ENCODE data around the gene SRXN1.

SRXN1 gene

GRCh38 chr20:658202-658601 is 5.2 kb upstream of the SRXN1 start:
- no peak overlapping the region for H3K27ac ChIP-seq (ENCODE audit: low read depth, low read length)
- no peaks in the 10 kb centered on the region for H3K36me3 ChIP-seq (ENCODE audit: control insufficient read depth in 5 of 5, insufficient read depth in 5 of 5, low read length in 5 of 5)
- H3K4me3 ChIP-seq (ENCODE audit: low read depth in 1 of 5, low read length in 5 of 5), result no peak overlapping the region
- no peak overlapping the region for H3K9ac ChIP-seq (ENCODE audit: low read length in 5 of 5)
- H3K27me3 ChIP-seq (ENCODE audit: control insufficient read depth in 5 of 5, insufficient read depth in 4 of 5, low read length in 5 of 5), result peaks cover 15 to 41% (median 21%) of the 10 kb centered on the region in 5 donors
- no peaks in the 10 kb centered on the region for H3K9me3 ChIP-seq (ENCODE audit: control insufficient read depth in 5 of 5, low read length in 5 of 5)
- H3K4me1 ChIP-seq (ENCODE audit: control insufficient read depth in 5 of 5, insufficient read depth in 5 of 5, low read length in 5 of 5), result peaks cover 4 to 40% (median 24%) of the 10 kb centered on the region in 5 donors

- Histone ChIP-seq H3K36me3 (ENCODE audit: control insufficient read depth in 5 of 5, insufficient read depth in 5 of 5, low read length in 5 of 5) (peaks cover 0 to under 1% (median 0%) of the 10 kb centered on the region in 5 donors), H3K4me1 (ENCODE audit: control insufficient read depth in 5 of 5, insufficient read depth in 5 of 5, low read length in 5 of 5) (peaks cover 12 to 46% (median 31%) of the 10 kb centered on the region in 5 donors), H3K9ac (ENCODE audit: low read length in 5 of 5) (no peak overlapping the region), H3K9me3 (ENCODE audit: control insufficient read depth in 5 of 5, low read length in 5 of 5) (no peaks in the 10 kb centered on the region), H3K4me3 (ENCODE audit: low read depth in 1 of 5, low read length in 5 of 5) (no peak overlapping the region), H3K27ac (ENCODE audit: low read depth, low read length) (no peak overlapping the region), H3K27me3 (ENCODE audit: control insufficient read depth in 5 of 5, insufficient read depth in 4 of 5, low read length in 5 of 5) (peaks cover 0 to 19% (median 3%) of the 10 kb centered on the region in 5 donors)
These were observed 3.0 kb upstream of the SRXN1 start for GRCh38 chr20:655726-656624.

- no peak overlapping the region for H3K27ac ChIP-seq (ENCODE audit: low read depth, low read length)
- H3K9me3 ChIP-seq (ENCODE audit: control insufficient read depth in 5 of 5, low read length in 5 of 5), result no peaks in the 10 kb centered on the region
- peak overlapping the region in 1 of 5 donors; percentile 90 for H3K4me3 ChIP-seq (ENCODE audit: low read depth in 1 of 5, low read length in 5 of 5)
- H3K9ac ChIP-seq (ENCODE audit: low read length in 5 of 5), result no peak overlapping the region
- peaks cover 0 to 15% (median 10%) of the 10 kb centered on the region in 5 donors for H3K36me3 ChIP-seq (ENCODE audit: control insufficient read depth in 5 of 5, insufficient read depth in 5 of 5, low read length in 5 of 5)
- peaks cover 12 to 37% (median 27%) of the 10 kb centered on the region in 5 donors for H3K4me1 ChIP-seq (ENCODE audit: control insufficient read depth in 5 of 5, insufficient read depth in 5 of 5, low read length in 5 of 5)
- peaks cover 0 to 11% (median 0%) of the 10 kb centered on the region in 5 donors for H3K27me3 ChIP-seq (ENCODE audit: control insufficient read depth in 5 of 5, insufficient read depth in 4 of 5, low read length in 5 of 5)
These were observed 1.4 kb upstream of the SRXN1 start for GRCh38 chr20:654417-654750.

- Histone ChIP-seq H3K9ac (ENCODE audit: low read length in 5 of 5) (peak overlapping the region; percentile 55 to 79 (median 72)), H3K4me3 (ENCODE audit: low read depth in 1 of 5, low read length in 5 of 5) (peak overlapping the region; percentile 77 to 92 (median 90)), H3K4me1 (ENCODE audit: control insufficient read depth in 5 of 5, insufficient read depth in 5 of 5, low read length in 5 of 5) (peaks cover 12 to 36% (median 26%) of the 10 kb centered on the region in 5 donors), H3K36me3 (ENCODE audit: control insufficient read depth in 5 of 5, insufficient read depth in 5 of 5, low read length in 5 of 5) (peaks cover 0 to 19% (median 14%) of the 10 kb centered on the region in 5 donors), H3K27ac (ENCODE audit: low read depth, low read length) (peak overlapping the region; percentile 77), H3K9me3 (ENCODE audit: control insufficient read depth in 5 of 5, low read length in 5 of 5) (no peaks in the 10 kb centered on the region), H3K27me3 (ENCODE audit: control insufficient read depth in 5 of 5, insufficient read depth in 4 of 5, low read length in 5 of 5) (peaks cover 0 to 8% (median 0%) of the 10 kb centered on the region in 5 donors)
These were observed 803 bp upstream of the SRXN1 start for GRCh38 chr20:653590-654416.

GRCh38 chr20:652615-653109 is 338 bp downstream of the SRXN1 start:
- peaks cover 6 to 31% (median 26%) of the 10 kb centered on the region in 5 donors for H3K36me3 ChIP-seq (ENCODE audit: control insufficient read depth in 5 of 5, insufficient read depth in 5 of 5, low read length in 5 of 5)
- H3K27ac ChIP-seq (ENCODE audit: low read depth, low read length), result peak overlapping the region; percentile 77
- H3K9me3 ChIP-seq (ENCODE audit: control insufficient read depth in 5 of 5, low read length in 5 of 5), result peaks cover 0 to 4% (median 0%) of the 10 kb centered on the region in 5 donors
- peak overlapping the region; percentile 72 to 88 (median 75) for H3K9ac ChIP-seq (ENCODE audit: low read length in 5 of 5)
- peaks cover 12 to 29% (median 26%) of the 10 kb centered on the region in 5 donors for H3K4me1 ChIP-seq (ENCODE audit: control insufficient read depth in 5 of 5, insufficient read depth in 5 of 5, low read length in 5 of 5)
- H3K4me3 ChIP-seq (ENCODE audit: low read depth in 1 of 5, low read length in 5 of 5), result peak overlapping the region; percentile 77 to 93 (median 89)
- peaks cover 0 to 3% (median 0%) of the 10 kb centered on the region in 5 donors for H3K27me3 ChIP-seq (ENCODE audit: control insufficient read depth in 5 of 5, insufficient read depth in 4 of 5, low read length in 5 of 5)

- peak overlapping the region; percentile 77 to 93 (median 89) for H3K4me3 ChIP-seq (ENCODE audit: low read depth in 1 of 5, low read length in 5 of 5)
- peaks cover 12 to 29% (median 26%) of the 10 kb centered on the region in 5 donors for H3K4me1 ChIP-seq (ENCODE audit: control insufficient read depth in 5 of 5, insufficient read depth in 5 of 5, low read length in 5 of 5)
- H3K9ac ChIP-seq (ENCODE audit: low read length in 5 of 5), result peak overlapping the region; percentile 72 to 88 (median 75)
- peak overlapping the region; percentile 77 for H3K27ac ChIP-seq (ENCODE audit: low read depth, low read length)
- peaks cover 9 to 38% (median 31%) of the 10 kb centered on the region in 5 donors for H3K36me3 ChIP-seq (ENCODE audit: control insufficient read depth in 5 of 5, insufficient read depth in 5 of 5, low read length in 5 of 5)
- peaks cover 0 to 3% (median 0%) of the 10 kb centered on the region in 5 donors for H3K27me3 ChIP-seq (ENCODE audit: control insufficient read depth in 5 of 5, insufficient read depth in 4 of 5, low read length in 5 of 5)
- peaks cover 0 to 6% (median 0%) of the 10 kb centered on the region in 5 donors for H3K9me3 ChIP-seq (ENCODE audit: control insufficient read depth in 5 of 5, low read length in 5 of 5)
These were observed 1.0 kb downstream of the SRXN1 start for GRCh38 chr20:651713-652614.

GRCh38 chr20:650954-651353 is 2.0 kb downstream of the SRXN1 start:
- Histone ChIP-seq H3K27ac (ENCODE audit: low read depth, low read length) (no peak overlapping the region), H3K4me3 (ENCODE audit: low read depth in 1 of 5, low read length in 5 of 5) (no peak overlapping the region), H3K9me3 (ENCODE audit: control insufficient read depth in 5 of 5, low read length in 5 of 5) (peaks cover 0 to 6% (median 0%) of the 10 kb centered on the region in 5 donors), H3K27me3 (ENCODE audit: control insufficient read depth in 5 of 5, insufficient read depth in 4 of 5, low read length in 5 of 5) (no peaks in the 10 kb centered on the region), H3K4me1 (ENCODE audit: control insufficient read depth in 5 of 5, insufficient read depth in 5 of 5, low read length in 5 of 5) (peaks cover 12 to 33% (median 27%) of the 10 kb centered on the region in 5 donors), H3K9ac (ENCODE audit: low read length in 5 of 5) (no peak overlapping the region), H3K36me3 (ENCODE audit: control insufficient read depth in 5 of 5, insufficient read depth in 5 of 5, low read length in 5 of 5) (peaks cover 9 to 39% (median 32%) of the 10 kb centered on the region in 5 donors)

GRCh38 chr20:650281-650680 is 2.7 kb downstream of the SRXN1 start:
- H3K9me3 ChIP-seq (ENCODE audit: control insufficient read depth in 5 of 5, low read length in 5 of 5), result peaks cover 0 to 6% (median 0%) of the 10 kb centered on the region in 5 donors
- H3K27me3 ChIP-seq (ENCODE audit: control insufficient read depth in 5 of 5, insufficient read depth in 4 of 5, low read length in 5 of 5), result no peaks in the 10 kb centered on the region
- H3K36me3 ChIP-seq (ENCODE audit: control insufficient read depth in 5 of 5, insufficient read depth in 5 of 5, low read length in 5 of 5), result peaks cover 9 to 39% (median 32%) of the 10 kb centered on the region in 5 donors
- no peak overlapping the region for H3K4me3 ChIP-seq (ENCODE audit: low read depth in 1 of 5, low read length in 5 of 5)
- H3K4me1 ChIP-seq (ENCODE audit: control insufficient read depth in 5 of 5, insufficient read depth in 5 of 5, low read length in 5 of 5), result peaks cover 12 to 39% (median 33%) of the 10 kb centered on the region in 5 donors
- no peak overlapping the region for H3K27ac ChIP-seq (ENCODE audit: low read depth, low read length)
- H3K9ac ChIP-seq (ENCODE audit: low read length in 5 of 5), result no peak overlapping the region

Measured in subcutaneous abdominal adipose tissue (tissue), 5 donors.